ENCODE results near the gene OR52N5. TPM values are rescaled to one million over a fixed set of nuclear protein-coding genes. Genes with fewer than 3 reads are reported as not detected.

OR52N5 gene
- total RNA-seq (1 to 10 TPM; 2.0 to 2.5 TPM), polyA plus RNA-seq (ENCODE audit: insufficient read depth, low read depth, low replicate concordance) (not detected)
- long read RNA-seq, donor 1, result 0 reads
- long read RNA-seq, donor 2, result 0 reads

DNA sequence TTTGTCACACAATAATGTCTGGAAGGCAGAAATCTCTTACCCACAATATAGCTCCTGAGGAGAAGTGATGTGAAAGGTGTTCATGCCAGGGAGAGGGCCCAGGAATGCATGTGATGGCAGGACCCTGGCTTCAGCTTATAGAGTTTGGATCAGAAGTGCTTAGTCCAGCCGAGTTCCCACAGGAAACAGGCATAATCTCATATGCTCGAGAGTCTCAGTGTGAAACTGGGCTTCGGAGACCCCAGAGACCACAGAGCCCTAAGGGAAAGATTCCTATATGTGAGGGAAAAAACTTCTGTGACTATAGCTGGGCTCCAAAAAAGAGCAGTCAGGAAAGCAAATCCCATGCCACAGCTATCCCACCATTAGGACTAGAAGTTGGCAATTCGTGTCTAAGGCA is at the start of gene OR52N5:
Gene OR52N5 (minus strand): TSS at position 101 of the 400 bp plus-strand sequence. CDS start 4,721 bp downstream, outside the sequence.
- H3K4me3 ChIP-seq, result no peak within 1 kb of the TSS
- WGBS, 2 donors, result 56 to 66% methylated on average over 4 of the region's 4 CpGs
- TF ChIP-seq, protein P1, sequence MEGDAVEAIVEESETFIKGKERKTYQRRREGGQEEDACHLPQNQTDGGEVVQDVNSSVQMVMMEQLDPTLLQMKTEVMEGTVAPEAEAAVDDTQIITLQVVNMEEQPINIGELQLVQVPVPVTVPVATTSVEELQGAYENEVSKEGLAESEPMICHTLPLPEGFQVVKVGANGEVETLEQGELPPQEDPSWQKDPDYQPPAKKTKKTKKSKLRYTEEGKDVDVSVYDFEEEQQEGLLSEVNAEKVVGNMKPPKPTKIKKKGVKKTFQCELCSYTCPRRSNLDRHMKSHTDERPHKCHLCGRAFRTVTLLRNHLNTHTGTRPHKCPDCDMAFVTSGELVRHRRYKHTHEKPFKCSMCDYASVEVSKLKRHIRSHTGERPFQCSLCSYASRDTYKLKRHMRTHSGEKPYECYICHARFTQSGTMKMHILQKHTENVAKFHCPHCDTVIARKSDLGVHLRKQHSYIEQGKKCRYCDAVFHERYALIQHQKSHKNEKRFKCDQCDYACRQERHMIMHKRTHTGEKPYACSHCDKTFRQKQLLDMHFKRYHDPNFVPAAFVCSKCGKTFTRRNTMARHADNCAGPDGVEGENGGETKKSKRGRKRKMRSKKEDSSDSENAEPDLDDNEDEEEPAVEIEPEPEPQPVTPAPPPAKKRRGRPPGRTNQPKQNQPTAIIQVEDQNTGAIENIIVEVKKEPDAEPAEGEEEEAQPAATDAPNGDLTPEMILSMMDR (IDR thresholded peaks at IDR 0.05), result no peak
- no peak for TF ChIP-seq POLR2A (IDR thresholded peaks at IDR 0.05)
- H3K9me3 ChIP-seq, result no peaks in the 10 kb centered on the region
- H3K27me3 ChIP-seq, result no peaks in the 10 kb centered on the region
- DNase-seq, result no peak
- H3K4me1 ChIP-seq, result no peaks in the 10 kb centered on the region
- intact Hi-C loops (cut with DNase I; ENCODE audit: low total_unique reads), result no loop called here
- H3K27ac ChIP-seq, result no peak within 1 kb of the TSS
- H3K36me3 ChIP-seq (ENCODE audit: low read depth, missing control alignments), result no peaks in the 10 kb centered on the region

DNA sequence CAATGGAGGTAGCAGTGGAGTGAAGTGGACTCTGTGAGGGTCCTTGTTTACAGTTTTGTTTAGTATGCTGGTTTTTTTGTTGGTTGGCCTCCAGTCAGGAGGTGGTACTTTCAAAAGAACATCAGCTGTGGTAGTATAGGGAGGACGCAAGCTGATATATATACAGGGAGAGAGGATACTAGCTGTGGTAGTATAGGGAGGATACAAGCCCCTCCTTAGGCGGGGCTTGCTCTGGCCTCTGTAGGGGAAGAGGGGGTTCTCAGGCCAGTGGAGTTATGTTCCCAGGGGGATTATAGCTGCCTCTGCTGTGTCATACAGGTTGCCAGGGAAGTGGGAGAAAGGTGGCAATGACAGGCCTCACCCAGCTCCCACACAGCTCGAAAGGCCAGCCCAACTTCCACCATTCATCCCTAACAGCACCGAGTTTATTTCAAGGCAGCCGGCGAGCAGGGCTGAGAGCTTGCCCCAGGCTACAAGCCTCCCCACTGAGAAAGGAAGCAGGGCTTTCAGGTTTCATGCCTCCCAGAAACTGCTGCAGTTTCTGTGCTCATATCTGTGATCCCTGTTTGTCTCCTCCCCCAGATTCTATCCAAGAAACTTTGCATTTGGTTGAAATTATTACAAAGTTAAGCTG is 48.2 kb upstream of the OR52N5 start:
- Histone ChIP-seq H3K4me3 (no peak overlapping the region), H3K36me3 (ENCODE audit: low read depth, missing control alignments) (no peaks in the 10 kb centered on the region), H3K27me3 (no peaks in the 10 kb centered on the region), H3K27ac (no peak overlapping the region), H3K9me3 (no peaks in the 10 kb centered on the region), H3K4me1 (no peaks in the 10 kb centered on the region)
- no peak for DNase-seq
- intact Hi-C loops (cut with DNase I; ENCODE audit: low total_unique reads), result no loop called here
- 81% methylated on average over 6 of the region's 6 CpGs for WGBS, 2 donors
- TF ChIP-seq POLR2A (IDR thresholded peaks at IDR 0.05), result no peak
- TF ChIP-seq, protein P1 (IDR thresholded peaks at IDR 0.05), result no peak

DNA sequence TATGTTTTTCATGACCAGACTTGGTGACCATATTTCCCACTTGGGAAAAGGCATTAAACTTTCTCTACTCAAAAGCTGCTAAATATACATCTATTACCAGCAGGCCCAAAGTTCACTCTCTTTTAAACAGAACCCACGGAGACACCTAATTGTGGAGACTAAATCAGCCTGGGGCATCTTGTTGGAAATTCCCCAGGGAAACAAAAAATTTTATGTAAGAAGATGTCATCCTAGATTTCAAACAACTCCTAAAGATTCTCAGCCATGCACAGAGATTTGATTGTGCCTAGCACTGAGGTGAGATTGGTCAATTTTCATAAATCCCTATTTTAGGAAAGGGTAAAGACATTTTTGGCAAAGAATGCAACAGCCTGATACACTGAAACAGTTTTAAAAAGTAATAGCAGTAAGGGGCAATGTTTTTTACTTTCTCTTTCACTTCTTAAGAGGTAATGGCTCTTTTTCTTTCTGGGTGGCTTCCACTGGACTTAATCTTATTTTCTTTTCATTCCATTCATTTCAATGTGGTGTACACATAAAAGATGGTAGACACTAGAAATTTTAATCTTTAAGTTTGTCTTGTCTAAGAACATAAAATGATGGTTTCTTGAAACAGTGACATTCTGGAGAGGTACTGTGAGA is 35.2 kb upstream of the OR52N5 start:
- Histone ChIP-seq H3K27ac (no peak overlapping the region), H3K36me3 (ENCODE audit: low read depth, missing control alignments) (no peaks in the 10 kb centered on the region), H3K4me1 (no peaks in the 10 kb centered on the region), H3K4me3 (no peak overlapping the region), H3K9me3 (no peaks in the 10 kb centered on the region), H3K27me3 (no peaks in the 10 kb centered on the region)
- 67 to 74% methylated on average over 1 of the region's 1 CpG for WGBS, 2 donors
- DNase-seq, result no peak
- TF ChIP-seq POLR2A (IDR thresholded peaks at IDR 0.05), result no peak
- TF ChIP-seq, protein P1 (IDR thresholded peaks at IDR 0.05), result no peak
- intact Hi-C loops (cut with DNase I; ENCODE audit: low total_unique reads), result no loop called here

DNA sequence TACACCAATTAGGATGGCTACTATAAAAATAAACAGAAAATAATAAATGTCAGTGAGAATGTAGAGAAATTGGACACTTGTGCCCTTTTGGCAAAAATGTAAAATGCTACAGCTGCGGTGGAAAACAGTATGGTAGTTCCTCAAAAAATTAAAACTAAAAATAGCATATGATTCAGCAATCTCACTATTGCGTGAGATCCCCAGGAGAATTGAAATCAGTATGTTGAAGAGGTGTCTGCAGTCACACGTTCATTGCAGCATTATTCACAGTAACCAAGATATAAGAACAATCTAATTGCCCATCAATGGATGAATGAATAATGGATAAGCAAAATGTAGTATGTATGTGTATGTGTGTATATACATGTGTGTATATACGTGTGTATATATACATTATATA is 32.4 kb upstream of the OR52N5 start:
- H3K27me3 ChIP-seq, result no peaks in the 10 kb centered on the region
- H3K27ac ChIP-seq, result no peak overlapping the region
- H3K4me1 ChIP-seq, result no peaks in the 10 kb centered on the region
- H3K9me3 ChIP-seq, result no peaks in the 10 kb centered on the region
- intact Hi-C loops (cut with DNase I; ENCODE audit: low total_unique reads), result no loop called here
- DNase-seq, result no peak
- WGBS, 2 donors, result 65% methylated on average over 4 of the region's 4 CpGs
- H3K36me3 ChIP-seq (ENCODE audit: low read depth, missing control alignments), result no peaks in the 10 kb centered on the region
- TF ChIP-seq, protein P1 (IDR thresholded peaks at IDR 0.05), result no peak
- TF ChIP-seq POLR2A (IDR thresholded peaks at IDR 0.05), result no peak
- no peak overlapping the region for H3K4me3 ChIP-seq
